GM12878 (cell line): ENCODE results near the gene DHCR7. TPM values are rescaled to one million over a fixed set of nuclear protein-coding genes. Genes with fewer than 3 reads are reported as not detected.

Experiments used
- ATAC-seq: fragments of 200-7000 bp; cut with Tn5 transposase; 3 replicates; pipeline ENCODE4 v1.9.1; 2020; ENCODE audit warnings: mild to moderate bottlenecking, moderate library complexity
- BruUV-seq: library from RNA; stranded (reverse); fragments of 400-500 nt; replicated peaks from 2 replicates; lab custom pipeline; 2021; lab: Mats Ljungman, UMichigan
- CTCF ChIA-PET: fragments of 300-600 bp; sonication (Branson Sonifier 250); formaldehyde crosslinking; extraction: SDS; loops from one replicate; lab custom pipeline; 2021; ENCODE audit warnings: inconsistent platforms; lab: Yijun Ruan, JAX
- POLR2A ChIA-PET: fragments of 350-600 bp; formaldehyde crosslinking; extraction: SDS; loops from one replicate; lab custom pipeline; 2021; ENCODE audit warnings: inconsistent platforms; lab: Charles Lee
- RAD21 ChIA-PET: fragments of 300-600 bp; sonication (Branson Sonifier 250); formaldehyde crosslinking; loops from one replicate; lab custom pipeline; 2023; ENCODE audit warnings: antibody characterized with exemption; ENCODE audit not compliant: unreplicated experiment; lab: Charles Lee
- SMC1A ChIA-PET: fragments of 300-600 bp; sonication (Branson Sonifier 250); formaldehyde crosslinking; loops from one replicate; lab custom pipeline; 2023; ENCODE audit not compliant: unreplicated experiment, uncharacterized antibody; lab: Charles Lee
- DNase-seq: peaks from one replicate; pipeline ENCODE4 v3.0.0-alpha.2; 2011; ENCODE audit warnings: low read depth, low spot score
- FAIRE-seq: peaks from 3 replicates; lab custom pipeline; 2011; peaks lifted over from hg19 to GRCh38; lab: Jason Lieb, UNC
- H2AFZ ChIP-seq: 2 replicates; pipeline ENCODE4 v1.6.0; 2011; ENCODE audit warnings: low read depth, low read length, control low read depth; ENCODE audit not compliant: control insufficient read depth
- H3K27ac ChIP-seq: 2 replicates; pipeline ENCODE4 v1.5.1; 2011; ENCODE audit warnings: control low read depth; ENCODE audit not compliant: control insufficient read depth, insufficient read depth
- H3K27me3 ChIP-seq, 2 experiments: replicated peaks in 1 of 2; 2 replicates each; pipeline versions ENCODE4 v1.6.0 to v1.6.1; 2011; ENCODE audit warnings: low read length in 1 of 2; ENCODE audit not compliant: control insufficient read depth in 2 of 2, insufficient read depth in 2 of 2
- H3K36me3 ChIP-seq, 2 experiments: 2 replicates each; pipeline ENCODE4 v1.5.1; 2011; ENCODE audit warnings: low read length in 1 of 2; ENCODE audit not compliant: control insufficient read depth in 2 of 2, insufficient read depth in 2 of 2
- H3K4me1 ChIP-seq: 2 replicates; pipeline ENCODE4 v1.6.1; 2011; ENCODE audit warnings: mild to moderate bottlenecking, low read length, moderate library complexity, mixed read lengths; ENCODE audit not compliant: control insufficient read depth, insufficient read depth
- H3K4me2 ChIP-seq: 2 replicates; pipeline ENCODE4 v1.6.0; 2011; ENCODE audit warnings: control low read depth; ENCODE audit not compliant: control insufficient read depth, insufficient read depth
- H3K4me3 ChIP-seq: fragments of 200-600 bp; sonication (generic); 2 replicates; pipeline ENCODE4 v1.5.1; 2016
- H3K79me2 ChIP-seq: 2 replicates; pipeline ENCODE4 v1.6.0; 2011; ENCODE audit warnings: low read length; ENCODE audit not compliant: control insufficient read depth, insufficient read depth
- H3K9ac ChIP-seq: 2 replicates; pipeline ENCODE4 v1.8.0; 2011; ENCODE audit warnings: low read length, control low read depth, mixed read lengths; ENCODE audit not compliant: control insufficient read depth, insufficient read depth
- H3K9me3 ChIP-seq: replicated peaks from 3 replicates; pipeline ENCODE4 v1.5.1; 2011; ENCODE audit warnings: mild to moderate bottlenecking, low read length; ENCODE audit not compliant: control insufficient read depth, insufficient read depth
- H4K20me1 ChIP-seq: 2 replicates; pipeline ENCODE4 v1.6.0; 2011; ENCODE audit not compliant: control insufficient read depth, insufficient read depth
- BCLAF1 ChIP-seq: fragments of 450-650 bp; IDR thresholded peaks from 2 replicates; pipeline ENCODE4 v1.6.1; 2017; ENCODE audit warnings: antibody characterized with exemption, mild to moderate bottlenecking, moderate library complexity
- CREM ChIP-seq: IDR thresholded peaks from 2 replicates; pipeline ENCODE4 v1.6.1; 2014; ENCODE audit warnings: antibody characterized with exemption, low read depth
- DPF2 ChIP-seq: fragments of 450-650 bp; IDR thresholded peaks from 2 replicates; pipeline ENCODE4 v1.6.1; 2017; ENCODE audit warnings: mild to moderate bottlenecking
- E4F1 ChIP-seq: fragments of 450-650 bp; IDR thresholded peaks from 2 replicates; pipeline ENCODE4 v1.6.1; 2018; ENCODE audit warnings: borderline replicate concordance, mild to moderate bottlenecking; ENCODE audit not compliant: partially characterized antibody
- ESRRA ChIP-seq: IDR thresholded peaks from 2 replicates; pipeline ENCODE4 v1.6.1; 2012; ENCODE audit warnings: mild to moderate bottlenecking, low read length, improper control_type of control experiment
- FOS ChIP-seq: IDR thresholded peaks from 3 replicates; pipeline ENCODE4 v1.6.1; 2011; ENCODE audit warnings: borderline replicate concordance; ENCODE audit not compliant: insufficient read length; ENCODE audit errors: extremely low read depth
- FOXM1 ChIP-seq: IDR thresholded peaks from 2 replicates; pipeline ENCODE4 v1.6.1; 2012; ENCODE audit warnings: low read depth, mild to moderate bottlenecking, inconsistent platforms, low read length, moderate library complexity
- IKZF2 ChIP-seq, 2 experiments: fragments of 450-650 bp; IDR thresholded peaks; 2 replicates each; pipeline ENCODE4 v1.6.1; 2017; ENCODE audit warnings: mild to moderate bottlenecking in 2 of 2, moderate library complexity in 2 of 2
- MTA3 ChIP-seq: IDR thresholded peaks from 2 replicates; pipeline ENCODE4 v1.6.1; 2012; ENCODE audit warnings: low read length, inconsistent platforms, borderline replicate concordance
- MYB ChIP-seq: fragments of 150-350 bp; IDR thresholded peaks from 2 replicates; pipeline ENCODE4 v1.6.1; 2014; ENCODE audit warnings: mild to moderate bottlenecking, low read depth, low read length, borderline replicate concordance
- NRF1 ChIP-seq: conservative IDR thresholded peaks from 2 replicates; pipeline ENCODE4 v1.6.1; 2011; ENCODE audit warnings: mild to moderate bottlenecking, low read depth, low read length, improper control_type of control experiment
- SP1 ChIP-seq: IDR thresholded peaks from one replicate; pipeline ENCODE4 v1.6.1; 2011; ENCODE audit warnings: low read depth, low read length
- SPI1 ChIP-seq: IDR thresholded peaks from 2 replicates; pipeline ENCODE4 v1.6.1; 2011; ENCODE audit warnings: low read depth, mild to moderate bottlenecking, low read length, moderate library complexity, borderline replicate concordance; ENCODE audit not compliant: insufficient read depth
- SUZ12 ChIP-seq: fragments of 200-600 bp; sonication (generic); IDR thresholded peaks from one replicate; pipeline ENCODE4 v1.6.1; 2018; ENCODE audit warnings: antibody characterized with exemption, mild to moderate bottlenecking; ENCODE audit not compliant: unreplicated experiment
- ZBTB4 ChIP-seq: fragments of 450-650 bp; formaldehyde crosslinking; IDR thresholded peaks from 2 replicates; pipeline ENCODE4 v1.4.0; 2022; ENCODE audit warnings: mild to moderate bottlenecking, moderate library complexity
- ZNF24 ChIP-seq: fragments of 450-650 bp; IDR thresholded peaks from 2 replicates; pipeline ENCODE4 v1.6.1; 2017; ENCODE audit warnings: antibody characterized with exemption, mild to moderate bottlenecking
- ZNF274 ChIP-seq: IDR thresholded peaks from one replicate; pipeline ENCODE4 v1.8.0; 2011; ENCODE audit not compliant: insufficient read length, insufficient read depth
- ZNF384 ChIP-seq: IDR thresholded peaks from 2 replicates; pipeline ENCODE4 v1.6.1; 2012; ENCODE audit warnings: low read depth, mild to moderate bottlenecking, low read length, improper control_type of control experiment, borderline replicate concordance
- WGBS: methylation state at CpG from one replicate; pipeline ENCODE4 v1.1.6; 2016; ENCODE audit warnings: low lambda C conversion rate; ENCODE audit not compliant: insufficient replicate concordance, insufficient coverage; ENCODE audit errors: missing lambda C conversion rate; 5-methylcytosine and 5-hydroxymethylcytosine counted together
- in situ Hi-C: fragments of 300-500 bp; cut with MboI; formaldehyde crosslinking; loops from 9 replicates; pipeline ENCODE4 v1.14.3; 2018; ENCODE audit warnings: mixed read lengths
- intact Hi-C: fragments of 100-400 bp; cut with micrococcal nuclease; formaldehyde crosslinking; loops from one replicate; pipeline ENCODE4 v1.14.2; 2022; ENCODE audit not compliant: unreplicated experiment
- polyA plus RNA-seq, 11 experiments: library from polyadenylated mRNA; depleted of rRNA in 4 of 11; unstranded in 6 of 11; stranded (reverse) in 5 of 11; fragments of >200 nt; fragmentation: Nextera tagmentation in 4 of 11; fragmentation: Illumina TruSeq in 1 of 11; extraction: Ambion mirVana in 4 of 11; extraction: Trizol in 1 of 11; gene quantifications; 1 replicate in 1 of 11; 2 replicates in 10 of 11; pipeline versions ENCODE4 v1.2.1 to v1.2.3, GENCODE V29; 2011 to 2016; ENCODE audit warnings: inconsistent platforms in 2 of 11, missing spikeins in 2 of 11, low read depth in 1 of 11
- total RNA-seq, 4 experiments: library from RNA; depleted of rRNA in 3 of 4; stranded (reverse); fragments of >200 nt in 3 of 4; fragmentation: Illumina TruSeq in 1 of 4; extraction: Trizol in 1 of 4; gene quantifications; 2 replicates each; pipeline versions ENCODE4 v1.2.1 to v1.2.3, GENCODE V29; 2013 to 2021

The DHCR7 gene
- total and polyA plus RNA-seq, 10 of the 15 experiments (the other 5 are each of a cell fraction or from before 2014, with no cell fraction given), result 4.2 to 115 (median 57.8) TPM

- Histone ChIP-seq H3K27me3 (no peaks in the 10 kb centered on the region), H3K79me2 (no peaks in the 10 kb centered on the region), H3K4me3 (no peak overlapping the region), H3K9me3 (no peaks in the 10 kb centered on the region; the same call in 1 of the 3 replicates), H3K4me2 (no peak overlapping the region), H3K27ac (no peak overlapping the region), H3K9ac (no peak overlapping the region), H3K4me1 (peaks cover 13% of the 10 kb centered on the region), H4K20me1 (no peaks in the 10 kb centered on the region), H2AFZ (no peak overlapping the region), H3K36me3 (no peaks in the 10 kb centered on the region)
- no peak for FAIRE-seq
- RAD21 ChIA-PET, result no interaction called here
- in situ Hi-C loops (no loop called here), intact Hi-C loops (no loop called here)
- 10% methylated on average over 3 of the region's 3 CpGs for WGBS
- POLR2A ChIA-PET, result interaction anchor here (0.6 kb wide), 1 partner anchor 66 kb away, joined by 3 read pairs; the partner anchor contains the start of gene NADSYN1
- SMC1A ChIA-PET, result no interaction called here
- no peak for ATAC-seq
- BruUV-seq, result no TSS peak
- CTCF ChIA-PET, result no interaction called here
- no peak for DNase-seq
- TF ChIP-seq ESRRA (no peak), NRF1 (no peak), FOS (no peak), CREM (no peak), SPI1 (no peak), MYB (no peak), BCLAF1 (no peak), DPF2 (no peak), ZNF24 (no peak), IKZF2 (IDR thresholded peaks at IDR 0.05) (no peak), E4F1 (no peak), ZNF384 (no peak), SP1 (no peak), ZBTB4 (CRISPR knock-in tag) (no peak), MTA3 (no peak), ZNF274 (no peak), SUZ12 (no peak), FOXM1 (no peak)
These were observed 61.0 kb downstream of the DHCR7 start for GRCh38 chr11:71387200-71387599.
